Liver (tissue), 9 donors: Measurements from ENCODE around the gene UGT1A10. TPM values are rescaled to one million over a fixed set of nuclear protein-coding genes. Genes with fewer than 3 reads are reported as not detected.

Experiments
- DNase-seq: peaks from one replicate; pipeline ENCODE4 v3.0.0-alpha.2; 2017; ENCODE audit warnings: low spot score
- H3K27ac ChIP-seq, 2 donors: one replicate each; pipeline ENCODE4 v1.7.0; 2013; ENCODE audit warnings: inconsistent platforms in 2 of 2, low read length in 2 of 2, control low read depth in 1 of 2, low read depth in 1 of 2, mild to moderate bottlenecking in 1 of 2
- H3K27me3 ChIP-seq, 4 donors: one replicate each; pipeline versions ENCODE4 v1.6.1 to v1.7.0; 2013; ENCODE audit warnings: low read length in 3 of 4, inconsistent platforms in 1 of 4, mild to moderate bottlenecking in 1 of 4, moderate library complexity in 1 of 4; ENCODE audit not compliant: control insufficient read depth in 4 of 4, insufficient read depth in 4 of 4
- H3K36me3 ChIP-seq, 4 donors: one replicate each; pipeline versions ENCODE4 v1.6.1 to v1.7.0; 2013; ENCODE audit warnings: low read length in 3 of 4, mild to moderate bottlenecking in 3 of 4, low read depth in 1 of 4, moderate library complexity in 1 of 4; ENCODE audit not compliant: control insufficient read depth in 4 of 4, insufficient read depth in 3 of 4
- H3K4me1 ChIP-seq, 4 donors: one replicate each; pipeline versions ENCODE4 v1.6.1 to v1.7.0; 2013; ENCODE audit warnings: low read length in 3 of 4, mild to moderate bottlenecking in 3 of 4, moderate library complexity in 1 of 4; ENCODE audit not compliant: control insufficient read depth in 4 of 4, insufficient read depth in 4 of 4
- H3K4me3 ChIP-seq, 3 donors: one replicate each; pipeline versions ENCODE4 v1.6.1 to v1.7.0; 2013; ENCODE audit warnings: low read length in 3 of 3, control low read depth in 1 of 3, low read depth in 1 of 3, mild to moderate bottlenecking in 1 of 3
- H3K9ac ChIP-seq, 2 donors: one replicate each; pipeline ENCODE4 v1.7.0; 2013; ENCODE audit warnings: low read length in 2 of 2, mild to moderate bottlenecking in 2 of 2, moderate library complexity in 2 of 2, control low read depth in 1 of 2, low read depth in 1 of 2
- H3K9me3 ChIP-seq, 4 donors: one replicate each; pipeline versions ENCODE4 v1.6.1 to v1.7.0; 2013; ENCODE audit warnings: low read length in 3 of 4; ENCODE audit not compliant: control insufficient read depth in 4 of 4
- ATF3 ChIP-seq: IDR thresholded peaks from 2 replicates; pipeline ENCODE4 v1.6.1; 2016; ENCODE audit warnings: antibody characterized with exemption
- CTCF ChIP-seq: fragments of 150-350 bp; IDR thresholded peaks from 2 replicates; pipeline ENCODE4 v1.5.1; 2017; ENCODE audit warnings: improper control_type of control experiment, low read depth, low read length; ENCODE audit not compliant: missing input control
- EGR1 ChIP-seq, 2 donors: IDR thresholded peaks; 2 replicates each; pipeline ENCODE4 v1.6.1; 2016 to 2018; ENCODE audit warnings: antibody characterized with exemption in 2 of 2, low read depth in 2 of 2
- FOXA1 ChIP-seq: IDR thresholded peaks from 2 replicates; pipeline ENCODE4 v1.6.1; 2016; ENCODE audit warnings: antibody characterized with exemption
- FOXA2 ChIP-seq: IDR thresholded peaks from 2 replicates; pipeline ENCODE4 v1.6.1; 2016; ENCODE audit warnings: antibody characterized with exemption
- GABPA ChIP-seq, 2 donors: IDR thresholded peaks in 1 of 2; conservative IDR thresholded peaks in 1 of 2; 2 replicates each; pipeline ENCODE4 v1.6.1; 2016; ENCODE audit warnings: antibody characterized with exemption in 2 of 2, mild to moderate bottlenecking in 1 of 2, moderate library complexity in 1 of 2
- HNF4G ChIP-seq: IDR thresholded peaks from 2 replicates; pipeline ENCODE4 v1.6.1; 2016; ENCODE audit warnings: antibody characterized with exemption
- JUND ChIP-seq, 2 donors: IDR thresholded peaks; 2 replicates each; pipeline ENCODE4 v1.6.1; 2016; ENCODE audit warnings: antibody characterized with exemption in 2 of 2
- MAX ChIP-seq: IDR thresholded peaks from 2 replicates; pipeline ENCODE4 v1.6.1; 2016; ENCODE audit warnings: antibody characterized with exemption
- NR2F2 ChIP-seq: IDR thresholded peaks from 2 replicates; pipeline ENCODE4 v1.6.1; 2016; ENCODE audit warnings: antibody characterized with exemption
- RAD21 ChIP-seq, 2 donors: IDR thresholded peaks; 2 replicates each; pipeline ENCODE4 v1.6.1; 2016; ENCODE audit warnings: antibody characterized with exemption in 2 of 2, mild to moderate bottlenecking in 2 of 2
- REST ChIP-seq: IDR thresholded peaks from 2 replicates; pipeline ENCODE4 v1.6.1; 2016; ENCODE audit warnings: antibody characterized with exemption, mild to moderate bottlenecking
- RXRA ChIP-seq, 2 donors: IDR thresholded peaks; 2 replicates each; pipeline ENCODE4 v1.6.1; 2017 to 2018; ENCODE audit warnings: antibody characterized with exemption in 2 of 2, mild to moderate bottlenecking in 1 of 2
- SP1 ChIP-seq: IDR thresholded peaks from 2 replicates; pipeline ENCODE4 v1.6.1; 2018; ENCODE audit warnings: antibody characterized with exemption, mild to moderate bottlenecking
- TAF1 ChIP-seq: conservative IDR thresholded peaks from 2 replicates; pipeline ENCODE4 v1.6.1; 2016; ENCODE audit warnings: antibody characterized with exemption, mild to moderate bottlenecking
- YY1 ChIP-seq: IDR thresholded peaks from 2 replicates; pipeline ENCODE4 v1.6.1; 2016; ENCODE audit warnings: antibody characterized with exemption, mild to moderate bottlenecking
- WGBS: extraction: QIAGEN DNeasy Blood & Tissue Kit; methylation state at CpG from one replicate; pipeline ENCODE4 v1.1.7; 2013; 5-methylcytosine and 5-hydroxymethylcytosine counted together
- polyA plus RNA-seq, 2 donors: library from polyadenylated mRNA; stranded (reverse) in 1 of 2; unstranded in 1 of 2; fragments of 200-250 nt in 1 of 2; fragments of >200 nt in 1 of 2; fragmentation: Nextera tagmentation in 1 of 2; extraction: Ambion mirVana in 1 of 2; gene quantifications; one replicate each; pipeline versions ENCODE4 v1.2.1 to v1.2.3, GENCODE V29; 2013 to 2015
- total RNA-seq, 2 donors: library from RNA; depleted of rRNA; stranded (reverse); fragments of >200 nt; gene quantifications; one replicate each; pipeline ENCODE4 v1.2.3, GENCODE V29; 2014
- TF ChIP-seq, protein P1 (sequence below): IDR thresholded peaks from 2 replicates; pipeline ENCODE4 v1.6.1; 2016; ENCODE audit warnings: antibody characterized with exemption
- donor health status: healthy.
- donor health status: healthy.
- donor health status: healthy.
- donor health status: healthy.
- donor health status: healthy.

UGT1A10 gene
- total and polyA plus RNA-seq, 4 donors, result 0.08 TPM; not detected in 2

DNA sequence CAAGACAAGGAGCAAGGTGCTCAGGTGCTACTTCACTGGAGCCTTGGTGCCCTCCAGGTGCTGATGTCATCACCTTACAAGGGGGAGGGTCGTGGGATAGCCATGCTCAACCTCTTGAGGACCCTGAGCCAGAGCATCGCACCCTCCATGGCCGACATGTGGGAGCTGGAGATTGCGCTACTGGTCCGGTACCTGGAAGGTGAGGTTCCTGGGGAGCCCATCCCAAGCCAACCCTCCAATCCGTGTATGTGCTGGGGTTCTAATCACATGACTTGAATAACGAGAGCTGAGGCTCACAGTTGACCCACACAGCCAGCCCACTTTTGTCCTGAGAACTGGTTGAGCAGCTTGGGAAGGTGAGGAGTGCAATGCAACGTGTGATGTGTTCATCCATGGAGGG, 167.7 kb downstream of the UGT1A10 start:
- peak; percentile 20 for DNase-seq
- H3K4me3 ChIP-seq, result no peak overlapping the region
- no peak overlapping the region for H3K27ac ChIP-seq
- no peaks in the 10 kb centered on the region for H3K27me3 ChIP-seq
- H3K4me1 ChIP-seq, result no peaks in the 10 kb centered on the region
- no peaks in the 10 kb centered on the region for H3K36me3 ChIP-seq
- WGBS, result 71% methylated on average over 8 of the region's 8 CpGs
- TF ChIP-seq SP1, result no peak
- TF ChIP-seq TAF1, result no peak
- no peak for TF ChIP-seq RAD21 (IDR thresholded peaks at IDR 0.05)
- no peak for TF ChIP-seq EGR1 (IDR thresholded peaks at IDR 0.05; ENCODE audit: low read depth in 2 of 2)
- TF ChIP-seq GABPA (IDR thresholded peaks at IDR 0.05 in 1 of 2, conservative IDR thresholded peaks at IDR 0.05 in 1 of 2), result no peak
- no peak for TF ChIP-seq ATF3
- no peak for TF ChIP-seq MAX
- TF ChIP-seq REST, result no peak
- TF ChIP-seq FOXA2, result no peak
- no peak for TF ChIP-seq JUND (IDR thresholded peaks at IDR 0.05)
- TF ChIP-seq YY1, result no peak
- TF ChIP-seq CTCF, result no peak
- no peak for TF ChIP-seq FOXA1
- TF ChIP-seq, protein P1, sequence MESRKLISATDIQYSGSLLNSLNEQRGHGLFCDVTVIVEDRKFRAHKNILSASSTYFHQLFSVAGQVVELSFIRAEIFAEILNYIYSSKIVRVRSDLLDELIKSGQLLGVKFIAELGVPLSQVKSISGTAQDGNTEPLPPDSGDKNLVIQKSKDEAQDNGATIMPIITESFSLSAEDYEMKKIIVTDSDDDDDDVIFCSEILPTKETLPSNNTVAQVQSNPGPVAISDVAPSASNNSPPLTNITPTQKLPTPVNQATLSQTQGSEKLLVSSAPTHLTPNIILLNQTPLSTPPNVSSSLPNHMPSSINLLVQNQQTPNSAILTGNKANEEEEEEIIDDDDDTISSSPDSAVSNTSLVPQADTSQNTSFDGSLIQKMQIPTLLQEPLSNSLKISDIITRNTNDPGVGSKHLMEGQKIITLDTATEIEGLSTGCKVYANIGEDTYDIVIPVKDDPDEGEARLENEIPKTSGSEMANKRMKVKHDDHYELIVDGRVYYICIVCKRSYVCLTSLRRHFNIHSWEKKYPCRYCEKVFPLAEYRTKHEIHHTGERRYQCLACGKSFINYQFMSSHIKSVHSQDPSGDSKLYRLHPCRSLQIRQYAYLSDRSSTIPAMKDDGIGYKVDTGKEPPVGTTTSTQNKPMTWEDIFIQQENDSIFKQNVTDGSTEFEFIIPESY, result no peak
- no peak for TF ChIP-seq HNF4G
- TF ChIP-seq RXRA (IDR thresholded peaks at IDR 0.05), result no peak
- TF ChIP-seq NR2F2, result no peak
- no peaks in the 10 kb centered on the region for H3K9me3 ChIP-seq
- no peak overlapping the region for H3K9ac ChIP-seq
